GM13977 (cell line): Measurements from ENCODE around the gene TWNK.

Source experiments
- DNase-seq: peaks from one replicate; pipeline ENCODE4 v3.0.0; 2012; ENCODE audit warnings: low spot score
- CTCF ChIP-seq: IDR thresholded peaks from 2 replicates; pipeline ENCODE4 v1.5.1; 2012; ENCODE audit warnings: mild to moderate bottlenecking, control low read depth; ENCODE audit not compliant: insufficient read depth; ENCODE audit errors: extremely low read depth, missing control alignments
- in situ Hi-C: fragments of 300-500 bp; cut with MboI; formaldehyde crosslinking; loops from one replicate; pipeline ENCODE4 v1.12.0; 2022; ENCODE audit warnings: low sequenced_read_pairs, low pct_unique_long_range_greater_than_20kb, mixed read lengths, inconsistent platforms; ENCODE audit not compliant: unreplicated experiment

Gene TWNK

GRCh38 chr10:100978901-100979195 is 8.5 kb upstream of the TWNK start:
- DNase-seq: no peak
- TF ChIP-seq CTCF: no peak
- in situ Hi-C loops: no loop called here

GRCh38 chr10:100979791-100980272 is 7.5 kb upstream of the TWNK start:
- no peak for TF ChIP-seq CTCF
- DNase-seq: no peak
- in situ Hi-C loops: no loop called here

- no peak for TF ChIP-seq CTCF
- DNase-seq: no peak
- in situ Hi-C loops: no loop called here
Observed at GRCh38 chr10:100980311-100980710, 7.0 kb upstream of the TWNK start.

GRCh38 chr10:100980711-100981110 is 6.6 kb upstream of the TWNK start:
- TF ChIP-seq CTCF: no peak
- DNase-seq: no peak
- in situ Hi-C loops: no loop called here

- DNase-seq: no peak
- in situ Hi-C loops: no loop called here
- TF ChIP-seq CTCF: no peak
Observed at GRCh38 chr10:100981178-100981772, 6.1 kb upstream of the TWNK start.

- no peak for TF ChIP-seq CTCF
- in situ Hi-C loops: no loop called here
- DNase-seq: no peak
Observed at GRCh38 chr10:100982916-100983830, 4.2 kb upstream of the TWNK start.
